K562 (cell line): Measurements from ENCODE around the gene RBFOX1. TPM values are rescaled to one million over a fixed set of nuclear protein-coding genes. Genes with fewer than 3 reads are reported as not detected.

Source experiments
- ATAC-seq: fragments of 200-7000 bp; cut with Tn5 transposase; 3 replicates; pipeline ENCODE4 v1.9.1; 2020; ENCODE audit warnings: moderate library complexity
- BruUV-seq: library from RNA; stranded (reverse); fragments of 400-500 nt; replicated peaks from 2 replicates; lab custom pipeline; 2021; lab: Mats Ljungman, UMichigan
- CTCF ChIA-PET: fragments of 300-600 bp; formaldehyde crosslinking; extraction: SDS; loops from one replicate; lab custom pipeline; 2021; ENCODE audit warnings: low intra/inter-chr PET ratio; lab: Yijun Ruan, JAX
- POLR2A ChIA-PET: fragments of 300-600, 350-650 bp; sonication (Branson Sonifier 250); formaldehyde crosslinking; extraction: SDS; loops from one replicate; lab custom pipeline; 2021; ENCODE audit warnings: antibody characterized with exemption, inconsistent platforms; lab: Yijun Ruan, JAX
- DNase-seq, 4 experiments: peaks; one replicate each; pipeline versions ENCODE4 v3.0.0 to v3.0.0-alpha.2; 2011 to 2018; ENCODE audit warnings: low spot score in 3 of 4, mixed read lengths in 3 of 4; ENCODE audit errors: extremely low read depth in 1 of 4
- FAIRE-seq: peaks from 2 replicates; lab custom pipeline; 2011; peaks lifted over from hg19 to GRCh38; lab: Jason Lieb, UNC
- H2AFZ ChIP-seq: 2 replicates; pipeline ENCODE4 v1.6.0; 2011; ENCODE audit warnings: low read depth, low read length, control low read depth, inconsistent platforms
- H3K27ac ChIP-seq: fragments of 200-600 bp; 3 replicates; pipeline ENCODE4 v1.8.0; 2011; ENCODE audit warnings: low read depth, mild to moderate bottlenecking, control low read depth, inconsistent platforms, low read length, moderate library complexity, mixed read lengths; ENCODE audit errors: extremely low read depth
- H3K27me3 ChIP-seq, 2 experiments: fragments of 300-600 bp in 1 of 2; 2 replicates in 1 of 2; 3 replicates in 1 of 2; pipeline versions ENCODE4 v1.6.0 to v1.8.0; 2011; ENCODE audit warnings: inconsistent platforms in 2 of 2, low read length in 2 of 2, mild to moderate bottlenecking in 1 of 2, mixed read lengths in 1 of 2, moderate library complexity in 1 of 2; ENCODE audit not compliant: control insufficient read depth in 2 of 2, insufficient read depth in 2 of 2
- H3K36me3 ChIP-seq: fragments of 300-600 bp; 3 replicates; pipeline ENCODE4 v1.8.0; 2011; ENCODE audit warnings: mild to moderate bottlenecking, low read length, inconsistent platforms; ENCODE audit not compliant: control insufficient read depth, insufficient read depth
- H3K4me1 ChIP-seq, 2 experiments: fragments of 200-600 bp in 1 of 2; replicated peaks in 1 of 2; 2 replicates in 1 of 2; 3 replicates in 1 of 2; pipeline versions ENCODE4 v1.5.1 to v1.8.0; 2011; ENCODE audit warnings: inconsistent platforms in 2 of 2, low read length in 2 of 2, mild to moderate bottlenecking in 1 of 2, mixed read lengths in 1 of 2, moderate library complexity in 1 of 2; ENCODE audit not compliant: control insufficient read depth in 2 of 2, insufficient read depth in 2 of 2
- H3K4me2 ChIP-seq: 2 replicates; pipeline ENCODE4 v1.6.1; 2011; ENCODE audit warnings: low read length, control low read depth, inconsistent platforms, mixed read lengths; ENCODE audit not compliant: insufficient read depth
- H3K4me3 ChIP-seq: fragments of 200-600 bp; sonication (generic), shearing (Covaris generic); 2 replicates; pipeline ENCODE4 v1.5.1; 2016; ENCODE audit warnings: control low read depth, inconsistent platforms
- H3K79me2 ChIP-seq: fragments of 200-600 bp; 3 replicates; pipeline ENCODE4 v1.8.0; 2011; ENCODE audit warnings: low read length, inconsistent platforms; ENCODE audit not compliant: control insufficient read depth, insufficient read depth
- H3K9ac ChIP-seq, 2 experiments: 2 replicates each; pipeline versions ENCODE4 v1.6.0 to v1.6.1; 2011; ENCODE audit warnings: low read depth in 2 of 2, low read length in 2 of 2, control low read depth in 1 of 2, inconsistent platforms in 1 of 2, mild to moderate bottlenecking in 1 of 2, mixed read lengths in 1 of 2; ENCODE audit not compliant: insufficient read depth in 1 of 2
- H3K9me1 ChIP-seq: one replicate; pipeline ENCODE4 v1.6.0; 2011; ENCODE audit warnings: inconsistent platforms, mild to moderate bottlenecking, low read length, moderate library complexity; ENCODE audit not compliant: control insufficient read depth, insufficient read depth
- H3K9me3 ChIP-seq: replicated peaks from 2 replicates; pipeline ENCODE4 v1.5.1; 2011; ENCODE audit warnings: low read depth, low read length, inconsistent platforms; ENCODE audit not compliant: control insufficient read depth, insufficient read depth
- H4K20me1 ChIP-seq: replicated peaks from 2 replicates; pipeline ENCODE4 v1.6.1; 2011; ENCODE audit warnings: low read length, inconsistent platforms, mixed read lengths; ENCODE audit not compliant: control insufficient read depth, insufficient read depth
- ARID2 ChIP-seq: fragments of 450-650 bp; IDR thresholded peaks from 2 replicates; pipeline ENCODE4 v1.6.1; 2017; ENCODE audit warnings: antibody characterized with exemption, mild to moderate bottlenecking
- BCOR ChIP-seq: fragments of 450-650 bp; IDR thresholded peaks from 2 replicates; pipeline ENCODE4 v1.6.1; 2016
- DIDO1 ChIP-seq: fragments of 450-650 bp; IDR thresholded peaks from 2 replicates; pipeline ENCODE4 v1.6.1; 2016; ENCODE audit warnings: low read depth, missing biosample characterization, missing genetic modification characterization
- FOXP1 ChIP-seq: sonication (generic); formaldehyde crosslinking; IDR thresholded peaks from 2 replicates; pipeline ENCODE4 v1.8.0; 2022; ENCODE audit warnings: mild to moderate bottlenecking, missing genetic modification reagents
- MEF2D ChIP-seq: conservative IDR thresholded peaks from 2 replicates; pipeline ENCODE4 v1.6.1; 2016; ENCODE audit warnings: low read depth, missing genetic modification characterization, missing compliant biosample characterization
- NCOA6 ChIP-seq: fragments of 450-650 bp; IDR thresholded peaks from 2 replicates; pipeline ENCODE4 v1.6.1; 2017; ENCODE audit warnings: mild to moderate bottlenecking
- PURB ChIP-seq: sonication (generic); formaldehyde crosslinking; IDR thresholded peaks from 2 replicates; pipeline ENCODE4 v1.9.0; 2021; ENCODE audit warnings: low read depth, mild to moderate bottlenecking, missing genetic modification reagents
- PYGO2 ChIP-seq: fragments of 450-650 bp; IDR thresholded peaks from 2 replicates; pipeline ENCODE4 v1.6.1; 2016; ENCODE audit warnings: mild to moderate bottlenecking, missing genetic modification characterization, moderate library complexity, missing compliant biosample characterization
- TAF7 ChIP-seq: fragments of 450-650 bp; IDR thresholded peaks from 2 replicates; pipeline ENCODE4 v1.6.1; 2016; ENCODE audit warnings: missing genetic modification characterization, missing compliant biosample characterization
- U2AF2 ChIP-seq: fragments of 200-400 bp; formaldehyde crosslinking; optimal IDR thresholded peaks from 2 replicates; pipeline ENCODE3; 2017; ENCODE audit warnings: low read depth, mild to moderate bottlenecking, low read length
- ZNF184 ChIP-seq: sonication (generic); formaldehyde crosslinking; IDR thresholded peaks from 2 replicates; pipeline ENCODE4 v1.5.0; 2020; ENCODE audit warnings: missing genetic modification reagents
- ZNF239 ChIP-seq: fragments of 250-450 bp; sonication (Bioruptor Pico); IDR thresholded peaks from 2 replicates; pipeline ENCODE4 v1.4.0; 2020; ENCODE audit warnings: mild to moderate bottlenecking
- ZNF282 ChIP-seq: sonication (generic); formaldehyde crosslinking; IDR thresholded peaks from 2 replicates; pipeline ENCODE4 v1.8.1; 2023; ENCODE audit warnings: missing genetic modification reagents
- WGBS: fragments of 100-300 bp; shearing (Covaris generic); methylation state at CpG from one replicate; pipeline ENCODE4 v1.1.6; 2016; ENCODE audit warnings: low coverage, mixed read lengths; ENCODE audit not compliant: insufficient coverage; ENCODE audit errors: missing lambda C conversion rate; 5-methylcytosine and 5-hydroxymethylcytosine counted together
- in situ Hi-C: fragments of 300-500 bp; cut with MboI; formaldehyde crosslinking; loops from 4 replicates; pipeline ENCODE4 v1.15.0; 2018; ENCODE audit warnings: inconsistent platforms, mixed read lengths
- intact Hi-C: fragments of 100-400 bp; cut with micrococcal nuclease; formaldehyde crosslinking; loops from 2 replicates; pipeline ENCODE4 v1.14.2; 2022
- polyA plus RNA-seq, 8 experiments: library from polyadenylated mRNA; depleted of rRNA in 4 of 8; stranded (reverse) in 5 of 8; unstranded in 3 of 8; fragments of >200 nt; fragmentation: Nextera tagmentation in 2 of 8; fragmentation: Illumina TruSeq in 1 of 8; extraction: Ambion mirVana in 2 of 8; extraction: Trizol in 1 of 8; gene quantifications; 2 replicates each; pipeline versions ENCODE4 v1.2.1 to v1.2.3, GENCODE V29; 2011 to 2014; ENCODE audit warnings: inconsistent platforms in 1 of 8, missing spikeins in 1 of 8
- total RNA-seq, 7 experiments: library from RNA; depleted of rRNA in 6 of 7; stranded (reverse); fragments of >200 nt in 6 of 7; fragmentation: Illumina TruSeq in 2 of 7; extraction: Trizol in 2 of 7; gene quantifications; 2 replicates each; pipeline versions ENCODE4 v1.2.1 to v1.2.3, GENCODE V29; 2011 to 2021; ENCODE audit warnings: low replicate concordance in 1 of 7

The RBFOX1 gene
- total and polyA plus RNA-seq, 9 of the 15 experiments (the other 6 are each of a cell fraction or from before 2014, with no cell fraction given): 0.03 TPM; not detected in 8

DNA sequence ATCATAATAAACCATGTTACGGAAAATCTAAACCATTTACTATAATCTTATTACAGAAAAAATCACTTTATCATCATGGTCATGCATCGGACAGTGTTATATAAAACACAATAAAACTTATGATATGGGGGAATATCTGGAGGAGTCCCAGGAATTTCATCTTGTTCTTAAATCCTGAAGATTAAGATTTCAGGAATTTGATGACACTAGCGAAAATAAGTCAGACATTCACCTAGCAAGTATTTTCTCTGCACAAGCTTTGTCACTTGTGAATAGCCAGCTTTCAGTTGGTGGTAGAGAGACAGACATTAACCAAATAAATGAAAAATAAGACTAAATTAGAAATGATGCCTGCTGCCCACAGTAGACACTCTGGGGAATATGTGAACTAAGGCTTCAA lies 410.0 kb downstream of the RBFOX1 start:
- H3K79me2 ChIP-seq: no peaks in the 10 kb centered on the region
- CTCF ChIA-PET: no interaction called here
- intact Hi-C loops (no loop called here), in situ Hi-C loops (no loop called here)
- H4K20me1 ChIP-seq: no peaks in the 10 kb centered on the region
- DNase-seq: no peak
- H3K4me2 ChIP-seq: no peak overlapping the region
- no peak overlapping the region for H3K9ac ChIP-seq
- H3K27ac ChIP-seq: no peak overlapping the region
- 10% methylated on average over 3 of the region's 3 CpGs for WGBS
- no peaks in the 10 kb centered on the region for H3K36me3 ChIP-seq
- no peak for ATAC-seq
- H3K27me3 ChIP-seq: no peaks in the 10 kb centered on the region; a peak in 2 of 5 replicates
- BruUV-seq: no TSS peak
- H3K4me1 ChIP-seq: no peaks in the 10 kb centered on the region
- no peaks in the 10 kb centered on the region for H3K9me1 ChIP-seq
- H2AFZ ChIP-seq: no peak overlapping the region
- H3K4me3 ChIP-seq: no peak overlapping the region
- H3K9me3 ChIP-seq: no peaks in the 10 kb centered on the region
- POLR2A ChIA-PET: no interaction called here
- TF ChIP-seq PYGO2 (tag) (no peak), TAF7 (tag) (no peak), PURB (CRISPR knock-in tag) (no peak), DIDO1 (tag) (no peak), NCOA6 (no peak)
- no peak for FAIRE-seq

DNA sequence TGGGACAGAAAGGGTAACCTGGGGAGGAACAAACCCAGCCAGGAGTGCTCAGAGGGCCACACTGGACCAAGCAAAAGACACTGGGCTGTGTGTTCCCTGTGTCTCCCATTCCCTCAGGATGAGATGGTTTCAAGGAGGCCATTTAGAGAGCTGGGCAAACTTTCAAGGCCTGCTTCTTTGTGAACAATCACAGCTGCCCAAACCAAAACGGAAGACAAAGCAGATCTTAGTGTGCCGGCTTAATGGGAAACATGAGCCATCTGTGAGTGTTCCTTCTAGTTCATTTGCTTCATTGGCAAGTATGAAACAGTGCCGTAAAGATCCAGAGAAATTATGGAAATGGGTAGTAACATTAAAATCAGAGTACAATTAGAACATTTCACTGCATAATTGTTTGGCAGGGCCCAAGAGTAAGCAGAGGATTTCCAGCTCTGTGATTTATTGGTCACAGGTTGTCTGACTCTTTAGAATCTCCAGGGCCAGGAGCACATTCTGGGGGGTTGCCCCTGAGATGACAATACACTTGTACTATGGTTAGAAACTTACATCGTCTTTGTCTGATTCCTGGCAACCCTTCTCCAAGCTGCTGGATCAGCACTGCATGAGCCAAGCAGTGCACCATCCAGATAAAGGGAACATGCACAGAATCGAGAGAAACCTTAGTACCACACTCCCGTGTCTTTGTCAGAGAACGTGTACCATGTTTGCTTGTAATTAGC lies 412.1 kb downstream of the RBFOX1 start:
- FAIRE-seq (no peak), DNase-seq (no peak), ATAC-seq (no peak)
- Histone ChIP-seq H3K79me2 (no peaks in the 10 kb centered on the region), H2AFZ (no peak overlapping the region), H3K27ac (no peak overlapping the region), H3K36me3 (no peaks in the 10 kb centered on the region), H3K9me1 (no peaks in the 10 kb centered on the region), H3K9ac (no peak overlapping the region), H3K4me1 (no peaks in the 10 kb centered on the region), H3K4me3 (no peak overlapping the region), H3K9me3 (no peaks in the 10 kb centered on the region), H3K27me3 (peaks cover 0 to 3% of the 10 kb centered on the region in 2 experiments; a peak in 2 of 5 replicates), H4K20me1 (no peaks in the 10 kb centered on the region), H3K4me2 (no peak overlapping the region)
- ChIA-PET POLR2A (no interaction called here), CTCF (no interaction called here)
- TF ChIP-seq U2AF2 (no peak), ZNF239 (CRISPR knock-in tag) (no peak), BCOR (no peak), ZNF184 (CRISPR knock-in tag) (no peak), MEF2D (no peak), FOXP1 (CRISPR knock-in tag) (no peak), ZNF282 (CRISPR knock-in tag) (no peak), ARID2 (no peak)
- in situ Hi-C loops (no loop called here), intact Hi-C loops (no loop called here)
- no TSS peak for BruUV-seq
- 3% methylated on average over 7 of the region's 7 CpGs for WGBS
